Fibroblast of lung (primary cell): ENCODE data around the gene NOTCH2.
"Not testable (repeated sequence)": the region's sequence is repeated elsewhere in the genome, so short reads cannot be mapped to it uniquely, and the experiment has no call there.

ENCODE experiments used
- CTCF ChIP-seq, 2 donors: IDR thresholded peaks in 1 of 2; conservative IDR thresholded peaks in 1 of 2; 1 replicate in 1 of 2; 2 replicates in 1 of 2; pipeline ENCODE4 v1.5.1; 2011 to 2012; ENCODE audit warnings: low read length in 2 of 2, control low read depth in 1 of 2, inconsistent platforms in 1 of 2, low read depth in 1 of 2, mild to moderate bottlenecking in 1 of 2
- EZH2 ChIP-seq: IDR thresholded peaks from 2 replicates; pipeline ENCODE4 v1.5.1; 2012; ENCODE audit warnings: low read length, control low read depth, mild to moderate bottlenecking; ENCODE audit errors: missing control alignments

GRCh38 chr1:119977113-119977736 is 92.2 kb downstream of the NOTCH2 start:
- TF ChIP-seq CTCF (conservative IDR thresholded peaks at IDR 0.05 in 1 of 2, IDR thresholded peaks at IDR 0.05 in 1 of 2; ENCODE audit: low read depth in 1 of 2, low read length in 2 of 2); EZH2: not testable (repeated sequence)
